GM12878 (cell line): ENCODE data around the gene EYA4. TPM values are rescaled to one million over a fixed set of nuclear protein-coding genes. Genes with fewer than 3 reads are reported as not detected.

Experiments used
- ATAC-seq: fragments of 200-7000 bp; cut with Tn5 transposase; 3 replicates; pipeline ENCODE4 v1.9.1; 2020; ENCODE audit warnings: mild to moderate bottlenecking, moderate library complexity
- BruUV-seq: library from RNA; stranded (reverse); fragments of 400-500 nt; replicated peaks from 2 replicates; lab custom pipeline; 2021; lab: Mats Ljungman, UMichigan
- CTCF ChIA-PET: fragments of 300-600 bp; sonication (Branson Sonifier 250); formaldehyde crosslinking; extraction: SDS; loops from one replicate; lab custom pipeline; 2021; ENCODE audit warnings: inconsistent platforms; lab: Yijun Ruan, JAX
- POLR2A ChIA-PET: fragments of 350-600 bp; formaldehyde crosslinking; extraction: SDS; loops from one replicate; lab custom pipeline; 2021; ENCODE audit warnings: inconsistent platforms; lab: Charles Lee
- RAD21 ChIA-PET: fragments of 300-600 bp; sonication (Branson Sonifier 250); formaldehyde crosslinking; loops from one replicate; lab custom pipeline; 2023; ENCODE audit warnings: antibody characterized with exemption; ENCODE audit not compliant: unreplicated experiment; lab: Charles Lee
- SMC1A ChIA-PET: fragments of 300-600 bp; sonication (Branson Sonifier 250); formaldehyde crosslinking; loops from one replicate; lab custom pipeline; 2023; ENCODE audit not compliant: unreplicated experiment, uncharacterized antibody; lab: Charles Lee
- DNase-seq: peaks from one replicate; pipeline ENCODE4 v3.0.0-alpha.2; 2011; ENCODE audit warnings: low read depth, low spot score
- FAIRE-seq: peaks from 3 replicates; lab custom pipeline; 2011; peaks lifted over from hg19 to GRCh38; lab: Jason Lieb, UNC
- H2AFZ ChIP-seq: 2 replicates; pipeline ENCODE4 v1.6.0; 2011; ENCODE audit warnings: low read depth, low read length, control low read depth; ENCODE audit not compliant: control insufficient read depth
- H3K27ac ChIP-seq: 2 replicates; pipeline ENCODE4 v1.5.1; 2011; ENCODE audit warnings: control low read depth; ENCODE audit not compliant: control insufficient read depth, insufficient read depth
- H3K27me3 ChIP-seq, 2 experiments: replicated peaks in 1 of 2; 2 replicates each; pipeline versions ENCODE4 v1.6.0 to v1.6.1; 2011; ENCODE audit warnings: low read length in 1 of 2; ENCODE audit not compliant: control insufficient read depth in 2 of 2, insufficient read depth in 2 of 2
- H3K36me3 ChIP-seq, 2 experiments: 2 replicates each; pipeline ENCODE4 v1.5.1; 2011; ENCODE audit warnings: low read length in 1 of 2; ENCODE audit not compliant: control insufficient read depth in 2 of 2, insufficient read depth in 2 of 2
- H3K4me1 ChIP-seq: 2 replicates; pipeline ENCODE4 v1.6.1; 2011; ENCODE audit warnings: mild to moderate bottlenecking, low read length, moderate library complexity, mixed read lengths; ENCODE audit not compliant: control insufficient read depth, insufficient read depth
- H3K4me2 ChIP-seq: 2 replicates; pipeline ENCODE4 v1.6.0; 2011; ENCODE audit warnings: control low read depth; ENCODE audit not compliant: control insufficient read depth, insufficient read depth
- H3K4me3 ChIP-seq: fragments of 200-600 bp; sonication (generic); 2 replicates; pipeline ENCODE4 v1.5.1; 2016
- H3K79me2 ChIP-seq: 2 replicates; pipeline ENCODE4 v1.6.0; 2011; ENCODE audit warnings: low read length; ENCODE audit not compliant: control insufficient read depth, insufficient read depth
- H3K9ac ChIP-seq: 2 replicates; pipeline ENCODE4 v1.8.0; 2011; ENCODE audit warnings: low read length, control low read depth, mixed read lengths; ENCODE audit not compliant: control insufficient read depth, insufficient read depth
- H3K9me3 ChIP-seq: replicated peaks from 3 replicates; pipeline ENCODE4 v1.5.1; 2011; ENCODE audit warnings: mild to moderate bottlenecking, low read length; ENCODE audit not compliant: control insufficient read depth, insufficient read depth
- H4K20me1 ChIP-seq: 2 replicates; pipeline ENCODE4 v1.6.0; 2011; ENCODE audit not compliant: control insufficient read depth, insufficient read depth
- ASH2L ChIP-seq: fragments of 300-600, 200-600 bp; sonication (generic); IDR thresholded peaks from 2 replicates; pipeline ENCODE4 v1.6.1; 2017; ENCODE audit warnings: low read depth, mild to moderate bottlenecking, borderline replicate concordance
- E2F4 ChIP-seq: IDR thresholded peaks from 2 replicates; pipeline ENCODE4 v1.6.1; 2012; ENCODE audit warnings: low read depth, low read length, improper control_type of control experiment
- EZH2 ChIP-seq: IDR thresholded peaks from 2 replicates; pipeline ENCODE4 v1.6.1; 2012; ENCODE audit warnings: low read depth, mild to moderate bottlenecking, control low read depth, inconsistent platforms, low read length, borderline replicate concordance; ENCODE audit not compliant: control insufficient read depth
- HDAC2 ChIP-seq: fragments of 200-600 bp; sonication (generic); IDR thresholded peaks from 2 replicates; pipeline ENCODE4 v1.6.1; 2017
- IRF5 ChIP-seq: fragments of 450-650 bp; IDR thresholded peaks from 2 replicates; pipeline ENCODE4 v1.6.1; 2017; ENCODE audit warnings: borderline replicate concordance
- JUNB ChIP-seq: IDR thresholded peaks from 2 replicates; pipeline ENCODE4 v1.6.1; 2016; ENCODE audit warnings: antibody characterized with exemption, mild to moderate bottlenecking
- KAT2A ChIP-seq: conservative IDR thresholded peaks from 2 replicates; pipeline ENCODE4 v1.6.1; 2011; ENCODE audit warnings: low read depth, low read length; ENCODE audit not compliant: control insufficient read depth
- PAX8 ChIP-seq: fragments of 450-650 bp; IDR thresholded peaks from 2 replicates; pipeline ENCODE4 v1.6.1; 2017; ENCODE audit warnings: mild to moderate bottlenecking, moderate library complexity
- RB1 ChIP-seq: fragments of 450-650 bp; formaldehyde crosslinking; IDR thresholded peaks from 2 replicates; pipeline ENCODE4 v1.6.1; 2017; ENCODE audit warnings: mild to moderate bottlenecking, borderline replicate concordance
- YBX1 ChIP-seq: fragments of 450-650 bp; IDR thresholded peaks from 2 replicates; pipeline ENCODE4 v1.6.1; 2016; ENCODE audit warnings: antibody characterized with exemption
- ZBTB33 ChIP-seq: fragments of 450-650 bp; IDR thresholded peaks from 2 replicates; pipeline ENCODE4 v1.6.1; 2017; ENCODE audit warnings: mild to moderate bottlenecking
- WGBS: methylation state at CpG from one replicate; pipeline ENCODE4 v1.1.6; 2016; ENCODE audit warnings: low lambda C conversion rate; ENCODE audit not compliant: insufficient replicate concordance, insufficient coverage; ENCODE audit errors: missing lambda C conversion rate; 5-methylcytosine and 5-hydroxymethylcytosine counted together
- in situ Hi-C: fragments of 300-500 bp; cut with MboI; formaldehyde crosslinking; loops from 9 replicates; pipeline ENCODE4 v1.14.3; 2018; ENCODE audit warnings: mixed read lengths
- intact Hi-C: fragments of 100-400 bp; cut with micrococcal nuclease; formaldehyde crosslinking; loops from one replicate; pipeline ENCODE4 v1.14.2; 2022; ENCODE audit not compliant: unreplicated experiment
- polyA plus RNA-seq, 11 experiments: library from polyadenylated mRNA; depleted of rRNA in 4 of 11; unstranded in 6 of 11; stranded (reverse) in 5 of 11; fragments of >200 nt; fragmentation: Nextera tagmentation in 4 of 11; fragmentation: Illumina TruSeq in 1 of 11; extraction: Ambion mirVana in 4 of 11; extraction: Trizol in 1 of 11; gene quantifications; 1 replicate in 1 of 11; 2 replicates in 10 of 11; pipeline versions ENCODE4 v1.2.1 to v1.2.3, GENCODE V29; 2011 to 2016; ENCODE audit warnings: inconsistent platforms in 2 of 11, missing spikeins in 2 of 11, low read depth in 1 of 11
- total RNA-seq, 4 experiments: library from RNA; depleted of rRNA in 3 of 4; stranded (reverse); fragments of >200 nt in 3 of 4; fragmentation: Illumina TruSeq in 1 of 4; extraction: Trizol in 1 of 4; gene quantifications; 2 replicates each; pipeline versions ENCODE4 v1.2.1 to v1.2.3, GENCODE V29; 2013 to 2021
- TF ChIP-seq, protein P1 (sequence below): fragments of 450-650 bp; IDR thresholded peaks from 2 replicates; pipeline ENCODE4 v1.6.1; 2014; ENCODE audit warnings: mild to moderate bottlenecking
- TF ChIP-seq, protein P2 (sequence below): fragments of 450-650 bp; IDR thresholded peaks from 2 replicates; pipeline ENCODE4 v1.6.1; 2017; ENCODE audit warnings: low read depth, mild to moderate bottlenecking, moderate library complexity

EYA4 gene
- total and polyA plus RNA-seq, 10 of the 15 experiments (the other 5 are each of a cell fraction or from before 2014, with no cell fraction given): 0.02 TPM; not detected in 9

DNA sequence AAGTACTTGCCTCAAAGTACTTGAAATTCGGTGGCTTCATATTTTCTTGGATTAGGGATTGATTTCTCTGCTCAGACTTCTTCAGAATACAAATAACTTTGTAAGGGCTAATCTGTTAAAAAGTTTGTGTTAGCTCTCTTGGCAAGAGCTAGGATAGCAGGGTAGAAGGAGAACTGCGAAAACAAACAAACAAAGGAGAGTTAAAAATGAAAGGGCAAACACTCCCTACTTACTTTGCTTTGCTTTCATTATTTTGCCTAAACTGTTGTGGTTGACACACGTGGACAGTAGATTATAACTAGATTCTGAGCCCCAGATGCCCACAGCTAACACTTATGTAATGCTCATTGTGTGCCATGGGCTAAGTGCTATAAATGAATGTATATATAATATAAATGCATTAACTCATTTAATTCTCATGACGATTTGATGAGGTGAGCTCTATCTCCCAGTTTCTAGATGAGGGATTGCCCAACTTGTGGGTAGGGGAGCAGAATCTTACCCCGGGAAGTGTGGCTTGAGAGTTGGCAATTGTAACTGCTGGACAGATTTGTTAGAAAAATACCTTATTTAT is 48.7 kb downstream of the EYA4 start:
- ChIA-PET POLR2A (interaction anchor here (0.6 kb wide), 1 partner anchor 619 kb away, joined by 3 read pairs; no protein-coding TSS in a partner anchor), RAD21 (no interaction called here), CTCF (no interaction called here), SMC1A (no interaction called here)
- Histone ChIP-seq H3K27me3 (no peaks in the 10 kb centered on the region; a peak in 1 of 4 replicates), H3K9ac (no peak overlapping the region), H3K4me1 (no peaks in the 10 kb centered on the region), H4K20me1 (no peaks in the 10 kb centered on the region), H3K79me2 (no peaks in the 10 kb centered on the region), H3K36me3 (no peaks in the 10 kb centered on the region), H3K9me3 (no peaks in the 10 kb centered on the region), H3K4me3 (no peak overlapping the region), H3K4me2 (no peak overlapping the region), H3K27ac (no peak overlapping the region), H2AFZ (no peak overlapping the region)
- ATAC-seq (no peak), DNase-seq (no peak), FAIRE-seq (no peak)
- intact Hi-C loops (loop anchor here (10.0 kb wide), 2 partner anchors 225 to 265 kb away; no protein-coding TSS in a partner anchor), in situ Hi-C loops (no loop called here)
- 32% methylated on average over 5 of the region's 5 CpGs for WGBS
- BruUV-seq: no TSS peak
- no peak for TF ChIP-seq EZH2
- no peak for TF ChIP-seq YBX1
- TF ChIP-seq KAT2A: no peak
- TF ChIP-seq IRF5: no peak
- TF ChIP-seq RB1: no peak
- no peak for TF ChIP-seq PAX8
- no peak for TF ChIP-seq ZBTB33
- TF ChIP-seq, protein P1, sequence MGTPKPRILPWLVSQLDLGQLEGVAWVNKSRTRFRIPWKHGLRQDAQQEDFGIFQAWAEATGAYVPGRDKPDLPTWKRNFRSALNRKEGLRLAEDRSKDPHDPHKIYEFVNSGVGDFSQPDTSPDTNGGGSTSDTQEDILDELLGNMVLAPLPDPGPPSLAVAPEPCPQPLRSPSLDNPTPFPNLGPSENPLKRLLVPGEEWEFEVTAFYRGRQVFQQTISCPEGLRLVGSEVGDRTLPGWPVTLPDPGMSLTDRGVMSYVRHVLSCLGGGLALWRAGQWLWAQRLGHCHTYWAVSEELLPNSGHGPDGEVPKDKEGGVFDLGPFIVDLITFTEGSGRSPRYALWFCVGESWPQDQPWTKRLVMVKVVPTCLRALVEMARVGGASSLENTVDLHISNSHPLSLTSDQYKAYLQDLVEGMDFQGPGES: no peak
- TF ChIP-seq E2F4: no peak
- no peak for TF ChIP-seq JUNB
- no peak for TF ChIP-seq ASH2L
- TF ChIP-seq, protein P2, sequence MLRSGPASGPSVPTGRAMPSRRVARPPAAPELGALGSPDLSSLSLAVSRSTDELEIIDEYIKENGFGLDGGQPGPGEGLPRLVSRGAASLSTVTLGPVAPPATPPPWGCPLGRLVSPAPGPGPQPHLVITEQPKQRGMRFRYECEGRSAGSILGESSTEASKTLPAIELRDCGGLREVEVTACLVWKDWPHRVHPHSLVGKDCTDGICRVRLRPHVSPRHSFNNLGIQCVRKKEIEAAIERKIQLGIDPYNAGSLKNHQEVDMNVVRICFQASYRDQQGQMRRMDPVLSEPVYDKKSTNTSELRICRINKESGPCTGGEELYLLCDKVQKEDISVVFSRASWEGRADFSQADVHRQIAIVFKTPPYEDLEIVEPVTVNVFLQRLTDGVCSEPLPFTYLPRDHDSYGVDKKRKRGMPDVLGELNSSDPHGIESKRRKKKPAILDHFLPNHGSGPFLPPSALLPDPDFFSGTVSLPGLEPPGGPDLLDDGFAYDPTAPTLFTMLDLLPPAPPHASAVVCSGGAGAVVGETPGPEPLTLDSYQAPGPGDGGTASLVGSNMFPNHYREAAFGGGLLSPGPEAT: no peak
- TF ChIP-seq HDAC2: no peak
